HG02885 (cell line): Measurements from ENCODE around the gene HINT1.
"Not testable (repeated sequence)": the region's sequence is repeated elsewhere in the genome, so short reads cannot be mapped to it uniquely, and the experiment has no call there.

ENCODE experiments used
- ATAC-seq: cut with Tn5 transposase; IDR thresholded peaks from one replicate; pipeline ENCODE4 v1.9.1; 2021; ENCODE audit warnings: mild to moderate bottlenecking; ENCODE audit not compliant: unreplicated experiment, poor library complexity

HINT1 gene

DNA sequence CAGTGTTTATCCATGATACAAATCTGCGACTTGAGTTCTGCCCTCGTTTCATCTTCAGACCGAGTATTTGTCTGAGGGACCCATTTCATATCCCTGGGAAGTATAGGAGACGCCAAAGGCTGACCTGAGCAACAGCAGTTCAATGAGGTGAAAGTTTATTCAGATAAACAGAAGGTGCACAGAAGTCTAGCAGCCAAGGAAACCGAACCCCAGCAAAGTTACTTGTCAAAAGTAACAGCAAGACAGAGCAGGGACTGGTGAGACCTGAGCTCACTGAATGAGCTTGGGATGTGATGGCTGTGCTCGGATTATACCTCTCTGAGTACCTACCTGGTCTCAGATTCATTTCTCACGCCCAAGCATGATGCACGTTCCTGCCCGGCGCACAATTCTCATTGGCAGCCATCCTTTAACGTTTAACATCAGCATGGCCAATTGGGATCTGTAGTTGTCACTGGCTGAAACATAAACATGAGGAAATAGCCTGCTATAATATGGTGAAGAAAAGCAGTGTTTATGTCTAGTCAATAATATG is 6.3 kb upstream of the HINT1 start:
- no peak for ATAC-seq

DNA sequence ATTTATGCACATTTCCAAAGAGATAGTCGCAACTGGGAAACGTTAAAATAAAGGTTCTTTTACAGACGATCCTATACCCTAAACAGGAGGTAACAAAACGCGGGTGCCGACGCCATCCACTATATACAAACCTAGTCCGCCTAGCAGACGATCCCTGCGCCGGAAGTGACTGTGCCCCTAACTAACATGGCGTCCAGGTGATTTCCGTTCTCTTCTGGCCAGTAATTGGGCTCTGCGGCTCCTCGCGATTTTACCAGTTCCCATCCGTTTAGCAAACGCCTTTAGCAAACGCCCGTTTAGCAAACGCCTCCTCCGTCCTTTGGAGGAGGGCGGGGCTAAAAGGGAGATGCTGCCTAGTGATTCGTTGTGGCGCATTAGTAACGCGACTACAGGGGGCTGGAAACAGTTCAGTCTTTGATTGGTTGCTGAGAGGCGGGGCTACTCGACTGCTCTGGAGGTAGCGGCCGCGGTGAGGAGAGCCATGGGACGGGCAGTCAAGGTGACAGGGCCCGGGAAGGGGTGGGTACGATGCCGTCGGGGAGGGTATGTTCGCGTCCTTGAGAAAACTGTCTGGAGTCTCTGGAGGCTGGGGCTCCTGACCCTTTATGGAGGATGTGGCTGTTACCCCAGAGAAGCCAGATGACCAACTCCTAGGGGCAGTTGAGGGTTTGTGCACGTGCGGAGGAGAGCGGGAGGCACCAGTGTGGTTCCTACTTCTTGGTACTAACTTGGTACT is 5.7 kb upstream of the HINT1 start, which contains the start of gene LYRM7:
Gene LYRM7 (plus strand): TSS at position 405 of the 736 bp plus-strand sequence. CDS start 77 bp downstream, at position 482.
- peak; percentile 96 for ATAC-seq

DNA sequence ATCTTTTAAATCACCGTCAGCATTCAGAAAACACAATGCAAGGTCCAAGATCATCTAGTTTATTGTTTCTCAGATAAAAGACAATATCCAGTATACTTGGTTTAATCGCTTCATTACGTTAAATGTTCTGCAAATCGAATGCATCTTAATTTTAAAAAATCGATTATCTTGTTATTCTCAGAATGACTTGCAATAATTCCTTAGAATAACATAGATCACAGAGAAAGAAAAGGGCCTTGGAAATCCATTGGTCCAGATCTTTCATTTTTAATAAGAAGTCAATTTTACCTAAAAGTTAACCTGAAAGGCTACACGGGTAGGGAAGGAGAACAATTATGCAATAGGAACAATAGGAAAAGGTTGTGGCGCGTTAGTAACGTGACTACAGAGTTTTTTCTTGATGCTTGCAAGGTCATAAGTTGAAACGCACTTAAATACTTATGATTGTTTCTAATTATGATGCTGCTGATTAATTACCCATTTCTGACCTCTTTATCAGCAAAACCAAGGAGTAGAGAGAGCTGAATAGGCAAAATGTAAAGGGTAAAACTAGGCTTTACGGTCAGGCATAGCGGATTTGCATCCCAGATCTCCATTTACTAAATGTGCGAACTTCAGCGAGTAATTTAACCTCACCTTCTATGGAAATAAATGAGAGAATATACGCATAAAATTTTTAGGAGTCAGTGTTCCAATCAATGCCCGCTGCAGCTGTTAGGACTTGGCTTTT is 4.9 kb upstream of the HINT1 start:
- no peak for ATAC-seq

DNA sequence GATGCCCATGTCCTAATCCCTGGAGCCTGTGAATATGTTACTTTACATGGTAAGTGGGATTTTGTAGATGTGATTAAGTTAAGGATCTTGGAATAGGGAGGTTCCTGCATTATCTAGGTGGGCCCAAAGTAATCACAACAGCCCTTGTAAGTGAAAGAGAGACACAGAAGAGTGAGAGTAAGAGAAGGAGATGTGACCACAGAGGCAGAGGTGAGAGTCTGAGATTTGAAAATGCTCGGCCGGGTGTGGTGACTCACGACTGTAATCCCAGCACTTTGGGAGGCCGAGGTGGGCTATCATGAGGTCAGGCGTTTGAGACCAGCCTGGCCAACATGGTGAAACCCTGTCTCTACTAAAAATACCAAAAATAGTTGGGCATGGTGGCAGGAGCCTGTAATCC is 2.6 kb upstream of the HINT1 start:
- ATAC-seq = no peak

DNA sequence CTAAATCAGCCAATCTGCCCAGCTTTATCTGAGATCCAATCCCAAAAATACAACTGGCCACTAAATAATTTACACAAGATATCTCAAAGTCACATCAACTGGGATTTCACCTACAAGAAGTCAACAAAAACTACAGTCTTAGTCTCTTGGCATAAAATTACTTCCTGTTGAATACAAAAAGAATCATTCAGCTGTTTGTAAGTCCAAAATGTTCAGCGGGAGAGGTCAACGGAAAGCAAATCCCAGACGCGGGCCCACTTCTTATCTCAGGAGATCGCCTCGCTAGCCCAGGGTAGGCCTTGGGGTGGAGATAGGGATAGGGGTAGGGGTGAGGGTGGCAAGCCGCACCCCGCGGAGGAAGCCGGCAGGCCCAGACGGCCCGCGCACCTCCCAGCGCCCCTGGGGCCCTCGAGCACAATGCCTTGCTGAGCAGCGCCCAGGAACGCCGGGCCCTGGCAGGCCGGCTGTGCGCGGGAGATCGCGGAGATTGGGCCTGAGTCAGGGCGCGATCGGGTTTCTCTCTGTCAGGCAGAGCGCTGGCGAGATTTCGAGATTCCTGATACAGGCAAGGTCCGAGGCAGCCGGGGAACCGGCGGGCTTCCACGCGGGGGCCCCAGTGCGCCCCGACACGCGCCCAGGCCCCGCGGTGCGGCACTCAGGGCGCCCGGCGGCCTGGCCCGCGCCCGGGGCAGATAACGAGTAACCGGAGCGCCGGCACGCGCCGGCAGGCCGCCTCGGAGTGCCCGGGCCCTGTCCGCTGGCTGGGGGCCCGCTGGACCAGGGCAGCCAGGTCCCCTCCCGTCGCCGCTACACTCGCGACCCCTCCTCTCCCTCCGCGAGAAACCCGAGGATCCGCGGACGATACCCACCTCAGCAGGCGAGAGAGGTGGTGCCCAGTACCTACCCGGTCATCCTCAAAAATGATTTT is 601 bp downstream of the HINT1 start:
- ATAC-seq = peak; percentile 75

DNA sequence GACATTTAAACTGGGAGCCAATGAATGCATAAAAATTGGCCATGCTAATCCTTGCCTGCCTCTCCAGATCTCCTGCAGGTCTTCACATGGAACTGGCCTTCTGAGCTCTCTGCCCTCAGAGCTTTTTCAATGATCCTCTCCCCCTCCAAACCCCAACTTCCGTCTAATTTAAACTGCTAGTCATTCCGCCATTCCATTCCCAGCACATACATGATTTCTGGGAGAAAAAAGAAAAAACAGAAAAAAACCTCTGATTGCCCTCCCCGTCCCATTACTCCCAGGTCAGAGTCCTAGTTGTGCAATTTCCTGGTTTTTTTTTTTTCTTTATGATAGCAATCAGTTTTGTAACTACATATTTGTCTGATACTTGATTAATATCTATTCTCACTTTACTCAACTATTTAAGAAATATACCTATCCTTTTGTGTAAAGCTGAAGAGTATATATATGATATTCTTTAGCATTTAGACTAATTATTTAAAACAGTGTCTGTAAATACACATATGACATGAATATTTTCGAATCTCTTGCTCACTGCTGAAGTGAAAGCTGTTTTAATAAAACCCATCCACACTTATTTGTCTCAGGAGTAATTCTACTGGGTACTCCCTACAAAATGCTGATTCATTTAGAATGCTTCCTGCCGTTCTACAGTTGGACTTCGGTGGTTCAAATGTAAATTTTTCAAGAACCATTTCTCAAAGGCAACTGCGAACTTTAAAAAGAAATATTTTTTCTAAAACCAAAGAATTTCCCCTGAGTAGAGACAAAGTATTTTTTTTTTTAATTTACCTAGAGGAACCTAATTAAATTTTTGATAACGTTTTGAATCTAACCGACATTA is 1.6 kb downstream of the HINT1 start:
- no peak for ATAC-seq

DNA sequence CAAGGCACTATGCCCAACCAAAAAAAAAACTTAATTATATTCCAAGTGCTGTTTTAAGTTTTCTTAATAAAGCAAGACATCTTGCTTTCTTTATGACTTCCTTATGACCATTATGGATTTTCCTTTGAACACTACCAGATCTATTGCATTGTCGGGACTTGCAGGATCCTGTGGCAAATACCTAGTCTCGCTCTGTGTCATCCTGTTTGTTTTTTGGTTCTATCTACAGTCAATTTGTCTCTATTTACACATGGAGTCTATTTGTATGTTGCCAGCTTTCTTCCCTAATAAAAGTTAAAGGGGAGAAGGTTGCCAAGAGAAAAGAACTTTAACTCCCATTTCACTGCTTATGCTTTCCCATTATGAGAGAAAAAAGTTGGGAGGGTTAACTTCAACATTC is 4.9 kb downstream of the HINT1 start:
- no peak for ATAC-seq

DNA sequence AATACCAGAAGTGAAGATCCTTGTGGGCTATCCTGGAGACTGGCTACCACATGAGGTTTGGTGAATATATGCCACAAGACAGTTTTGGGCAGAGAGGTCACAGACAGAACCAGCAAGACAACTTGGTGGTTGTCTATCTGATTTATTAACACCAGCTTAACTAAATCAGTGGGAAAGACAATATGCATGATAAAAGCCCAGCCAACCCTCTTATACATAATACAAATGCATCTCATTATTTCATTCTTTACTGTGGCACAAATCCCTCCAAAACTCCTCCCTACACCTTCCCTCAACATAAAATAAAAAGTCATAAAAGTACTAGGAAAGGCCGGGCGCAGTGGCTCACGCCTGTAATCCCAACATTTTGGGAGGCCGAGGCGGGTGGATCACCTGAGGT is 8.1 kb downstream of the HINT1 start:
- ATAC-seq = no peak

DNA sequence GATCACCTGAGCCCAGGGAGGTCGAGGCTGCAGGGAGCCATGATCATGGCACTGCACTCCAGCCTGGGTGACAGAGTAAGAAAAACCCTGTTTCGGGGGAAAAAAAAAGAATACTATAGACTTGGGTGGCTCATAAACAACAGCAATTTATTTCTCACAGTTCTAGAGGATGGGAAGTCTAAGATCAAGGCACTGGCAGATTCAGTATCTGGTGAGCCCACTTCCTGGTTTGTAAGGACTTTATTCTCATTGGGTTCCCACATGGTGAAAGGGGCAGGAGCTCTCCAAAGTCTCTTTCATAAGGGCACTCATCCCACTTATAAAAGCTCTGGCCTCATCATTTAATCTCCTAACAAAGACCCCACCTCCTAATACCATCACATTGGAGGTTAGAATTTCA is 8.7 kb downstream of the HINT1 start:
- no peak for ATAC-seq

DNA sequence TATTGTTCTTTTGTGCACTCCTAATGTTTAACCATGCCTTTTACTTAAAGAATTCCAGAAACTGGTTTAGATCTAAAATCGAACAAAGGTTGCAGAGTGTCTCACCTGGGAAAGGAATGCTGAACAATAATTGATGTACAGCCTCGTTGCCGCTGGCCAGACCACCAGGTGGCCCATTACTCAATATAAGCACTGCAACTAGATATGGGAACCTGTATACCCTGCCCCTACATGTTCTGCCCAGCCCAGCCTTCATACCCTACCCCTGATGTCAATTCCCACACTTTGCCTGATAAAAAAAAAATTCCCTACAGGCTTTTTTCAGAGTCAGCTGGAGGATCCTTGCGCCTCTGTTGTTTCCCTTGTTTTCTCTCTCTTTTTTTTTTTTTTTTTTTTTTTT is 13.8 kb downstream of the HINT1 start:
- ATAC-seq = no peak

DNA sequence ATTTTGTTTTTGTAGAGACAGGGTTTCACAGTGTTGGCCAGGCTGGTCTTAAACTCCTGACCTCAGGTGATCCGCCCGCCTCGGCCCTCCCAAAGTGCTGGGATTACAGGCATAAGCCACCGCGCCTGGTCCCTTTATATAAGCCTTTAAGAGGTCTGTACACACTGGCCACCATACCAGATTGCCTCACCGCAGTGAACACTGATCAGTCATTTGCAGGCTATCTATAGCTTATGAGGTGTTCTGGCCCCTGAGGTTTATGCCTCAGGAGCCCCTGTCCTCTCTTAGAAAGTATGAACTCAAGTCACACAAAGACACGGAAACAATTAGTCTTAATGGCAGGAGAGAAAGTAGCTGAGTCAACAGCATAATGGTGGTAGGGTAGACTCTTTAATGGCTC is 14.6 kb downstream of the HINT1 start:
- no peak for ATAC-seq

DNA sequence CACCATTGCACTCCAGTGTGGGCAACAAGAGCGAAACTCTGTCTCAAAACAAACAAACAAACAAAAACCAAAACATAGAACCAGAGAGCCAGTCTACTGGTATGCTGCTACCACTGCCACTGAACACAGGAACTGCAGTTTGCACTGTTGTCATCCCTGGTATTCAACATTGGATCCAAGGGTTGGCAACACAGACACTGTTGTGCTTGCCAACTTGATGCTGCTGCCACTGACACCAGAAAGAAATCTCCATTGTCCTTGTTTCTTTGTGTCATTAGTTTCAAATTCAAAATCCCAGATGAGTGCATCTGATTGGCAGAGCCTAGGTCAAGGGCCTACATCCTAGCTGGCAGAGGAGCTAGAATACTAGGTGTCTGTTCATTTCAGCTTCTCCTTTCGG is 16.2 kb downstream of the HINT1 start:
- no peak for ATAC-seq

DNA sequence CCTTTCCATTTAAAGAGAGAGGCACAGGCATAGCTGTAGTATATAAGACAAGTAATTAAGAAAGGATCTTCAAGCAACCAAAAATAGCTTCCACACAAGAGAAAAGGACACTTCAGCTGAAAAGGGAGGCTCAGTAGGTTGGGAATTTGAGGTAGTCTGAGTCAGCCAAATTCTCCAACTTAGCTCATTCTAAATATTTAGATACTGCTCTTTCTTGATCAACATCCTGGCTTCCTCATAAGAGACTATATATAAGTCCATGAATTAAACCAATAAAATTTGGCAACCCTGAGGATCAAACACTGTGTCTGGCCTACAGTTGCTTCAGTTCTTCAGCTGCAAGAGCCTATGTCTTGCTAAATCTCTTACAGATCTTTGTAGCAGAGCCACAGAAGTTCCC is 17.8 kb downstream of the HINT1 start:
- ATAC-seq = no peak

DNA sequence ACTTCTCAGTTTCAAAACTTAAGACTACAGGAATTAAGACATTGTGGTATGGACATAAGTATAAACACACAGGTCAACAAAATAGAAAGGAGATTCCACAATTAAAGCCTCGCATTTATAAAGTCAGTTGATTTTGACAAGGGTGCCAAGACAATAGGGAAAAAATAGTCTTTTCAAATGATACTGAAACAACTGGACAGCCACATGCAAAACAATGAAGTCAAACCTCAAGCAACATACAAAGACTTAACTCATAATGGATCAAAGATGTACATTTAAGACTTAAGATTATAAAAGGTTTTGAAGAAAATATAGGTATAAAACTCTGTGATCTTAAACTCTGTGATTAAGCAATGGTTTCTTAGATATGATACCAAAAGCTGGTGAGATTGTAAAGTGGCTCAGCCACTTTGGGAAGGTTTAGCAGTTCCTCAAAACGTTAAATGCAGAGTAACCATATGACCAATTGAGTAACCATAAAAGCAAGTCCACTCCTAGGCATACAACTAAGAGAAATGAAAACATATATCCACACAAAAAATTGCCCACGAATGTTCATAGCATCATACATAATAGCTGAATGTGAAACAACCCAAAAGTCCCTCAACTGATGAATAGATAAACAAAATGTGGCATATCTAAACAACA is 22.0 kb downstream of the HINT1 start:
- peak; percentile 68 for ATAC-seq

DNA sequence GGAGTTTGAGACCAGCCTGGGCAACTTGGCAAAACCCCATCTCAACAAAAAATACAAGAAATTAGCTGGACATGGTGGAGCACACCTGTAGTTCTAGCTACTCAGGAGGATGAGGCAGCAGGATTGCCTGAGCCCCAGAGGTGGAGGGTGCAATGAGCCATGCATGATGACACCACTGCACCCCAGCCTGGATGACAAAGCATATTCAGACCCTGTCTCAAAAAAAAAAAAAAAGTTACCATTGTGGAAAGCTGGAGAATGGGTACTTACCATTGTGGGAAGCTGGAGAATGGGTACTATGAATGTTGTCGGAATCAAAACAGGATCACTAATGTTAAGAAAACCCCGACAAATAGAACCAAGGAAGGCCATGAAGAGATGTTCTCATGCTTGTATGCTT is 25.7 kb downstream of the HINT1 start:
- no peak for ATAC-seq

DNA sequence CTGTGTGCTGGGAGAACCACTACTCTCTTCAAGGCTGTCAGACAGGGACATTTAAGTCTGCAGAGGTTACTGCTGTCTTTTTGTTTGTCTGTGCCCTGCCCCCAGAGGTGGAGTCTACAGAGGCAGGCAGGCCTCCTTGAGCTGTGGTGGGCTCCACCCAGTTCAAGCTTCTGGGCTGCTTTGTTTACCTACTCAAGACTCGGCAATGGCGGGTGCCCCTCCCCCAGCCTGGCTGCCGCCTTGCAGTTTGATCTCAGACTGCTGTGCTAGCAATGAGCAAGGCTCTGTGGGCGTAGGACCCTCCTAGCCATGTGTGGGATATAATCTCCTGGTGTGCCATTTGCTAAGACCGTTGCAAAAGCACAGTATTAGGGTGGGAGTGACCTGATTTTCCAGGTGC is 26.6 kb downstream of the HINT1 start:
- ATAC-seq = not testable (repeated sequence)

DNA sequence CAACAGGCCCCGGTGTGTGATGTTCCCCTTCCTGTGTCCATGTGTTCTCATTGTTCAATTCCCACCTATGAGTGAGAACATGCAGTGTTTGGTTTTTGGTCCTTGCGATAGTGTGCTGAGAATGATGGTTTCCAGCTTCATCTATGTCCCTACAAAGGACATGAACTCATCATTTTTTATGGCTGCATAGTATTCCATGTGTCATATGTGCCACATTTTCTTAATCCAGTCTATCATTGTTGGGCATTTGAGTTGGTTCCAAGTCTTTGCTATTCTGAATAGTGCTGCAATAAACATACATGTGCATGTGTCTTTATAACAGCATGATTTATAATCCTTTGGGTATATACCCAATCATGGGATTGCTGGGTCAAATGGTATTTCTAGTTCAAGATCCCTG is 32.0 kb downstream of the HINT1 start:
- ATAC-seq = not testable (repeated sequence)

DNA sequence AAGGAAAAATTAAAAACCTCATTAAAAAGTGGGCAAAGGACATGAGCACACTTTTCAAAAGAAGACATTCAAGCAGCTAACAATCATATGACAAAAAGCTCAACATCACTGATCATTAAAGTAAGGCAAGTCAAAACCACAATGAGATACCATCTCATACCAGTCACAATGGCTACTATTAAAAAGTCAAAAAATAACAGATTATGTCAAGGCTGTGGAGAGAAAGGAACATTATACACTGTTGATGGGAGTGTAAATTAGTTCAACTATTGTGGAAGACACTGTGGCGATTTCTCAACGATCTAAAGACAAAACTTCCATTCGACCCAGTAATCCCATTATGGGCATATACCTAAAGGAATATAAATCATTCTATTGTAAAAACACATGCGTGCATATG is 35.8 kb downstream of the HINT1 start:
- no peak for ATAC-seq

DNA sequence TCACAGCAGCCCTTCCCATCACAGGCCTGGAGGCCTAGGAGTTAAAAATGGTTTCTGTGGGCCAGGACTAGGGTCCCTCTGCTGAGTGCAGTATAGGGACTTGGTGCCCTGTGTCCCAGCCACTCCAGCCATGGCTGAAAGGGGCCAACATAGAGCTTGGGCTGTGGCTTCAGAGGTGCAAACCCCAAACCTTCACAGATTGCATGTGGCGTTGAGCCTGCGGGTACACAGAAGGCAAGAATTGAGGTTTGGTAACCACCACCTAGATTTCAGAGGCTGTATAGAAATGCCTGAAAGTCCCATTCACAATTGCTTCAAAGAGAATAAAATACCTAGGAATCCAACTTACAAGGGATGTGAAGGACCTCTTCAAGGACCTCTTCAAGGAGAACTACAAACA is 37.8 kb downstream of the HINT1 start:
- not testable (repeated sequence) for ATAC-seq
